H9 (cell line): ENCODE measurements around the gene PCDHGA8. TPM values are rescaled to one million over a fixed set of nuclear protein-coding genes. Genes with fewer than 3 reads are reported as not detected.
"Not testable (repeated sequence)": the region's sequence is repeated elsewhere in the genome, so short reads cannot be mapped to it uniquely, and the experiment has no call there.

Experiments used
- DNase-seq: peaks from one replicate; pipeline ENCODE4 v3.0.0-alpha.2; 2017
- H2AFZ ChIP-seq: one replicate; pipeline ENCODE4 v1.6.1; 2013; ENCODE audit warnings: mild to moderate bottlenecking, low read length, control low read depth, moderate library complexity
- H2AK5ac ChIP-seq: 2 replicates; pipeline ENCODE4 v1.6.1; 2013; ENCODE audit warnings: low read length, control low read depth, mixed read lengths; ENCODE audit not compliant: insufficient read length
- H2BK120ac ChIP-seq: one replicate; pipeline ENCODE4 v1.6.1; 2013; ENCODE audit warnings: low read depth, mild to moderate bottlenecking, low read length, control low read depth, inconsistent platforms; ENCODE audit not compliant: poor library complexity, severe bottlenecking
- H2BK12ac ChIP-seq: 2 replicates; pipeline ENCODE4 v1.6.1; 2013; ENCODE audit warnings: low read length, control low read depth, mixed read lengths, low read depth; ENCODE audit not compliant: insufficient read length
- H2BK15ac ChIP-seq: 2 replicates; pipeline ENCODE4 v1.6.1; 2013; ENCODE audit warnings: low read depth, low read length, control low read depth
- H2BK20ac ChIP-seq: one replicate; pipeline ENCODE4 v1.6.1; 2013; ENCODE audit warnings: low read depth, mild to moderate bottlenecking, low read length, control low read depth, inconsistent platforms; ENCODE audit not compliant: poor library complexity, severe bottlenecking
- H2BK5ac ChIP-seq: 2 replicates; pipeline ENCODE4 v1.6.1; 2013; ENCODE audit warnings: low read length, control low read depth, mixed read lengths; ENCODE audit not compliant: insufficient read length
- H3K14ac ChIP-seq: 2 replicates; pipeline ENCODE4 v1.6.1; 2013; ENCODE audit warnings: low read length, control low read depth; ENCODE audit not compliant: insufficient read depth
- H3K18ac ChIP-seq: 2 replicates; pipeline ENCODE4 v1.6.1; 2013; ENCODE audit warnings: low read depth, mild to moderate bottlenecking, mixed read lengths, low read length, control low read depth; ENCODE audit not compliant: insufficient read length
- H3K23ac ChIP-seq: 2 replicates; pipeline ENCODE4 v1.6.1; 2013; ENCODE audit warnings: low read length, control low read depth, mixed read lengths, low read depth; ENCODE audit not compliant: insufficient read length
- H3K23me2 ChIP-seq: 2 replicates; pipeline ENCODE4 v1.6.1; 2013; ENCODE audit warnings: low read depth, mild to moderate bottlenecking, mixed read lengths, low read length, control low read depth; ENCODE audit not compliant: insufficient read length, poor library complexity, severe bottlenecking
- H3K27ac ChIP-seq: 2 replicates; pipeline ENCODE4 v1.5.1; 2013; ENCODE audit warnings: low read length, control low read depth, mixed read lengths, low read depth; ENCODE audit not compliant: insufficient read length
- H3K27me3 ChIP-seq: 2 replicates; pipeline ENCODE4 v1.6.1; 2013; ENCODE audit warnings: low read length, control low read depth, inconsistent platforms; ENCODE audit not compliant: insufficient read depth
- H3K4ac ChIP-seq: 2 replicates; pipeline ENCODE4 v1.6.1; 2013; ENCODE audit warnings: low read depth, mild to moderate bottlenecking, control low read depth, inconsistent platforms, low read length, moderate library complexity
- H3K4me1 ChIP-seq: 2 replicates; pipeline ENCODE4 v1.6.1; 2013; ENCODE audit warnings: low read length, control low read depth, inconsistent platforms; ENCODE audit not compliant: insufficient read depth
- H3K4me2 ChIP-seq: 2 replicates; pipeline ENCODE4 v1.6.1; 2013; ENCODE audit warnings: low read length, control low read depth, mixed read lengths; ENCODE audit not compliant: insufficient read length, insufficient read depth
- H3K56ac ChIP-seq: 2 replicates; pipeline ENCODE4 v1.6.1; 2013; ENCODE audit warnings: low read depth, mild to moderate bottlenecking, mixed read lengths, low read length, control low read depth; ENCODE audit not compliant: insufficient read length
- H3K79me1 ChIP-seq: 2 replicates; pipeline ENCODE4 v1.6.1; 2013; ENCODE audit warnings: low read depth, mild to moderate bottlenecking, moderate library complexity, low read length, control low read depth, inconsistent platforms; ENCODE audit not compliant: insufficient read depth, poor library complexity, severe bottlenecking
- H3K79me2 ChIP-seq: 2 replicates; pipeline ENCODE4 v1.6.1; 2013; ENCODE audit warnings: low read length, control low read depth, inconsistent platforms; ENCODE audit not compliant: insufficient read depth
- H3K9ac ChIP-seq: 2 replicates; pipeline ENCODE4 v1.6.1; 2013; ENCODE audit warnings: low read length, control low read depth, mixed read lengths; ENCODE audit not compliant: insufficient read length; ENCODE audit errors: extremely low read depth
- H3K9me3 ChIP-seq: one replicate; pipeline ENCODE4 v1.6.1; 2013; ENCODE audit warnings: low read depth, low read length, inconsistent platforms; ENCODE audit not compliant: control insufficient read depth
- H3T11ph ChIP-seq: one replicate; pipeline ENCODE4 v1.6.1; 2013; ENCODE audit warnings: mild to moderate bottlenecking, low read length, control low read depth, inconsistent platforms
- H4K20me1 ChIP-seq: one replicate; pipeline ENCODE4 v1.6.1; 2013; ENCODE audit not compliant: control insufficient read depth, insufficient read length, insufficient read depth
- H4K5ac ChIP-seq: 2 replicates; pipeline ENCODE4 v1.6.1; 2013; ENCODE audit warnings: low read depth, mild to moderate bottlenecking, mixed read lengths, low read length, control low read depth; ENCODE audit not compliant: insufficient read length
- H4K8ac ChIP-seq: replicated peaks from 2 replicates; pipeline ENCODE4 v1.6.1; 2013; ENCODE audit warnings: low read length, control low read depth, mixed read lengths, low read depth; ENCODE audit not compliant: insufficient read length
- H4K91ac ChIP-seq: 2 replicates; pipeline ENCODE4 v1.6.1; 2013; ENCODE audit warnings: low read depth, mild to moderate bottlenecking, moderate library complexity, mixed read lengths, low read length, control low read depth; ENCODE audit not compliant: insufficient read length
- H3K27ac Mint-ChIP-seq, 3 experiments: 2 replicates in 2 of 3; 3 replicates in 1 of 3; pipeline ENCODE4 v1.8.0; 2020 to 2021; ENCODE audit warnings: mixed read lengths in 3 of 3, mild to moderate bottlenecking in 1 of 3, moderate library complexity in 1 of 3
- H3K27me3 Mint-ChIP-seq: 2 replicates; pipeline ENCODE4 v1.8.0; 2021; ENCODE audit warnings: low read depth, mild to moderate bottlenecking, moderate library complexity, mixed read lengths
- H3K36me3 Mint-ChIP-seq, 3 experiments: 2 replicates in 2 of 3; 3 replicates in 1 of 3; pipeline ENCODE4 v1.8.0; 2020 to 2021; ENCODE audit warnings: low read depth in 3 of 3, mixed read lengths in 3 of 3; ENCODE audit not compliant: insufficient read depth in 1 of 3
- H3K4me1 Mint-ChIP-seq, 2 experiments: 2 replicates each; pipeline ENCODE4 v1.8.0; 2020; ENCODE audit warnings: mixed read lengths in 2 of 2
- H3K4me3 Mint-ChIP-seq, 2 experiments: 2 replicates in 1 of 2; 3 replicates in 1 of 2; pipeline ENCODE4 v1.8.0; 2020 to 2021; ENCODE audit warnings: mild to moderate bottlenecking in 2 of 2, mixed read lengths in 2 of 2, moderate library complexity in 1 of 2
- H3K9me3 Mint-ChIP-seq, 2 experiments: 2 replicates in 1 of 2; 3 replicates in 1 of 2; pipeline ENCODE4 v1.8.0; 2020; ENCODE audit warnings: mild to moderate bottlenecking in 2 of 2, mixed read lengths in 2 of 2, moderate library complexity in 1 of 2
- WGBS: extraction: QIAGEN DNeasy Blood & Tissue Kit; methylation state at CpG from one replicate; pipeline ENCODE4 v1.1.7; 2013; ENCODE audit warnings: missing lambda C conversion rate, low lambda C conversion rate, mixed read lengths; ENCODE audit not compliant: insufficient read length; ENCODE audit errors: extremely low coverage; 5-methylcytosine and 5-hydroxymethylcytosine counted together
- total RNA-seq: library from RNA; stranded (reverse); gene quantifications from 2 replicates; pipeline ENCODE4 v1.2.1, GENCODE V29; 2021
- TF ChIP-seq, protein P1 (sequence below): fragments of 200-600 bp; sonication (generic); conservative IDR thresholded peaks from 3 replicates; pipeline ENCODE4 v1.8.0; 2021; ENCODE audit warnings: antibody characterized with exemption, mild to moderate bottlenecking

The PCDHGA8 gene
- total RNA-seq, 1 experiment from 2014 or later = 0.90 TPM

DNA sequence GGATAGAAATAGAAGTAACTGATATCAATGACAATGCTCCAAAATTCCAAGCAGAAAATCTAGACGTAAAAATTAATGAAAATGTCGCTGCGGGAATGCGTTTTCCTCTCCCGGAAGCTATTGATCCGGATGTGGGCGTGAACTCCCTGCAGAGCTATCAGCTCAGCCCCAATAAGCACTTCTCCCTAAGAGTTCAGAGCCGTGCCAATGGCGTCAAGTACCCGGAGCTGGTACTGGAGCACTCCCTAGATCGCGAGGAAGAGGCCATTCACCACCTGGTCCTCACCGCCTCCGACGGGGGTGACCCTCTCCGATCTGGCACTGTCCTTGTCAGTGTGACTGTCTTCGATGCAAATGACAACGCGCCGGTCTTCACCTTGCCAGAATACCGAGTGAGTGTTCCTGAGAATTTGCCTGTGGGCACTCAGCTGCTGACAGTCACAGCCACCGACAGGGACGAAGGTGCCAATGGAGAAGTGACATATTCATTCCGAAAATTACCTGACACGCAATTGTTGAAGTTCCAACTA, 21.2 kb downstream of the PCDHGA8 start:
- no peak overlapping the region for H4K8ac ChIP-seq
- H3K9ac ChIP-seq = no peak overlapping the region
- H3K4me2 ChIP-seq = peak overlapping the region; percentile 29

DNA sequence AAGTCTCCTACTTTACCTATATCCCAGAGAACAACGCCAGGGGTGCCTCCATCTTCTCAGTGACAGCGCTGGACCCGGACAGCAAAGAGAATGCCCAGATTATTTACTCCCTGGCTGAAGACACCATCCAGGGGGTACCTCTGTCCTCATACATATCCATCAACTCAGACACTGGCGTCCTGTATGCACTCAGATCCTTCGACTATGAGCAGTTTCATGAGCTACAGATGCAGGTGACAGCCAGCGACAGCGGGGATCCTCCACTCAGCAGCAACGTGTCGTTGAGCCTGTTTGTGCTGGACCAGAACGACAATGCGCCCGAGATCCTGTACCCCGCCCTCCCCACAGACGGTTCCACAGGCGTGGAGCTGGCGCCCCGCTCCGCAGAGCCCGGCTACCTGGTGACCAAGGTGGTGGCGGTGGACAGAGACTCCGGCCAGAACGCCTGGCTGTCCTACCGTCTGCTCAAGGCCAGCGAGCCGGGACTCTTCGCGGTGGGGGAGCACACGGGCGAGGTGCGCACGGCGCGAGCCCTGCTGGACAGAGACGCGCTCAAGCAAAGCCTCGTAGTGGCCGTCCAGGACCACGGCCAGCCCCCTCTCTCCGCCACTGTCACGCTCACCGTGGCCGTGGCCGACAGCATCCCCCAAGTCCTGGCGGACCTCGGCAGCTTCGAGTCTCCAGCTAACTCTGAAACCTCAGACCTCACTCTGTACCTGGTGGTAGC, 22.3 kb downstream of the PCDHGA8 start:
- peaks cover 44 to 53% of the 10 kb centered on the region in 2 experiments for H3K9me3 Mint-ChIP-seq
- peaks cover 9 to 18% of the 10 kb centered on the region in 2 experiments for H3K4me1 Mint-ChIP-seq
- H3K4me2 ChIP-seq, H4K5ac ChIP-seq, H3K79me1 ChIP-seq, H3K27me3 ChIP-seq, DNase-seq, H2BK20ac ChIP-seq, H3K23me2 ChIP-seq, H3K18ac ChIP-seq, H3K27ac ChIP-seq, H2BK15ac ChIP-seq, H3K14ac ChIP-seq, H3K27ac Mint-ChIP-seq, H2BK12ac ChIP-seq, H3K4ac ChIP-seq, H2AFZ ChIP-seq, H3K9ac ChIP-seq, H3K23ac ChIP-seq, H2AK5ac ChIP-seq, H4K91ac ChIP-seq, H3K56ac ChIP-seq, H3K4me1 ChIP-seq, H2BK120ac ChIP-seq, H4K20me1 ChIP-seq, H3T11ph ChIP-seq, H4K8ac ChIP-seq, H2BK5ac ChIP-seq, H3K79me2 ChIP-seq: not testable (repeated sequence)
- H3K4me3 Mint-ChIP-seq = peak overlapping the region in 1 of 2 experiments; percentile 87; a peak in 2 of 5 replicates
- no CpG with 5 or more reads among the region's 46 CpGs for WGBS
- peaks cover 23% of the 10 kb centered on the region for H3K27me3 Mint-ChIP-seq
- H3K36me3 Mint-ChIP-seq = peaks cover 39 to 62% (median 41%) of the 10 kb centered on the region in 3 experiments
- H3K9me3 ChIP-seq = peaks cover 13% of the 10 kb centered on the region

More for the DNA sequence above, 21.2 kb downstream of the PCDHGA8 start:
- Histone ChIP-seq H3K9me3 (peaks cover 6% of the 10 kb centered on the region), H2BK120ac (no peak overlapping the region), H4K91ac (no peak overlapping the region), H2AK5ac (no peak overlapping the region), H3K23me2 (peaks cover 7% of the 10 kb centered on the region), H3K79me2 (no peaks in the 10 kb centered on the region), H3K4ac (no peak overlapping the region), H3K79me1 (no peaks in the 10 kb centered on the region), H2AFZ (no peak overlapping the region), H3K18ac (no peak overlapping the region), H2BK5ac (no peak overlapping the region), H4K5ac (no peak overlapping the region), H4K20me1 (no peaks in the 10 kb centered on the region), H2BK20ac (no peak overlapping the region), H3K23ac (no peak overlapping the region), H3T11ph (no peak overlapping the region), H3K27ac (no peak overlapping the region), H3K4me1 (no peaks in the 10 kb centered on the region), H3K14ac (no peak overlapping the region), H2BK15ac (no peak overlapping the region), H2BK12ac (no peak overlapping the region), H3K56ac (no peak overlapping the region), H3K27me3 (no peaks in the 10 kb centered on the region; the same call in 1 of the 2 replicates)
- peaks cover 40 to 51% of the 10 kb centered on the region in 2 experiments for H3K9me3 Mint-ChIP-seq
- H3K4me1 Mint-ChIP-seq = peaks cover 14 to 22% of the 10 kb centered on the region in 2 experiments
- WGBS = no CpG with 5 or more reads among the region's 25 CpGs
- H3K36me3 Mint-ChIP-seq = peaks cover 33 to 61% (median 40%) of the 10 kb centered on the region in 3 experiments
- TF ChIP-seq, protein P1, sequence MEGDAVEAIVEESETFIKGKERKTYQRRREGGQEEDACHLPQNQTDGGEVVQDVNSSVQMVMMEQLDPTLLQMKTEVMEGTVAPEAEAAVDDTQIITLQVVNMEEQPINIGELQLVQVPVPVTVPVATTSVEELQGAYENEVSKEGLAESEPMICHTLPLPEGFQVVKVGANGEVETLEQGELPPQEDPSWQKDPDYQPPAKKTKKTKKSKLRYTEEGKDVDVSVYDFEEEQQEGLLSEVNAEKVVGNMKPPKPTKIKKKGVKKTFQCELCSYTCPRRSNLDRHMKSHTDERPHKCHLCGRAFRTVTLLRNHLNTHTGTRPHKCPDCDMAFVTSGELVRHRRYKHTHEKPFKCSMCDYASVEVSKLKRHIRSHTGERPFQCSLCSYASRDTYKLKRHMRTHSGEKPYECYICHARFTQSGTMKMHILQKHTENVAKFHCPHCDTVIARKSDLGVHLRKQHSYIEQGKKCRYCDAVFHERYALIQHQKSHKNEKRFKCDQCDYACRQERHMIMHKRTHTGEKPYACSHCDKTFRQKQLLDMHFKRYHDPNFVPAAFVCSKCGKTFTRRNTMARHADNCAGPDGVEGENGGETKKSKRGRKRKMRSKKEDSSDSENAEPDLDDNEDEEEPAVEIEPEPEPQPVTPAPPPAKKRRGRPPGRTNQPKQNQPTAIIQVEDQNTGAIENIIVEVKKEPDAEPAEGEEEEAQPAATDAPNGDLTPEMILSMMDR = no peak
- H3K27me3 Mint-ChIP-seq = peaks cover 29% of the 10 kb centered on the region
- peak; percentile 31 for DNase-seq
- peak overlapping the region; percentile 83 to 87 for H3K4me3 Mint-ChIP-seq
- H3K27ac Mint-ChIP-seq = peak overlapping the region in 1 of 3 experiments; percentile 93; a peak in 2 of 7 replicates
